NCI-H446 treated with DMSO at 0.1 percent for 48 hours (cell line): Measurements from ENCODE around the gene KLHL5.
"Not testable (repeated sequence)": the region's sequence is repeated elsewhere in the genome, so short reads cannot be mapped to it uniquely, and the experiment has no call there.

Source experiments
- DNase-seq: peaks from one replicate; lab custom pipeline; 2025; lab: John Stamatoyannopoulos, UW

KLHL5 gene

GRCh38 chr4:39062094-39062769 is at the start of gene KLHL5:
KLHL5 (plus strand) TSS chr4:39062232; CDS start chr4:39062653, 421 bp downstream.
- DNase-seq, result no peak

GRCh38 chr4:39014028-39014427 is 48.0 kb upstream of the KLHL5 start:
- DNase-seq, result no peak

- DNase-seq, result no peak
Observed at GRCh38 chr4:39020130-39020529, 41.9 kb upstream of the KLHL5 start.

GRCh38 chr4:39021631-39022030 is 40.4 kb upstream of the KLHL5 start:
- DNase-seq, result no peak

GRCh38 chr4:39022241-39022640 is 39.8 kb upstream of the KLHL5 start:
- DNase-seq, result no peak

GRCh38 chr4:39023059-39023458 is 39.0 kb upstream of the KLHL5 start:
- no peak for DNase-seq

- DNase-seq, result no peak
Observed at GRCh38 chr4:39024311-39024865, 37.6 kb upstream of the KLHL5 start.

GRCh38 chr4:39025552-39026085 is 36.4 kb upstream of the KLHL5 start:
- DNase-seq, result no peak

- no peak for DNase-seq
Observed at GRCh38 chr4:39026096-39026495, 35.9 kb upstream of the KLHL5 start.

GRCh38 chr4:39029752-39030694 is 32.0 kb upstream of the KLHL5 start:
- DNase-seq, result no peak

- no peak for DNase-seq
Observed at GRCh38 chr4:39030725-39031124, 31.3 kb upstream of the KLHL5 start.

- DNase-seq, result not testable (repeated sequence)
Observed at GRCh38 chr4:39031590-39032020, 30.4 kb upstream of the KLHL5 start.

GRCh38 chr4:39032218-39033085 is 29.6 kb upstream of the KLHL5 start, which contains the start of gene TMEM156:
TMEM156 (minus strand) TSS chr4:39032409; CDS start chr4:39032313, 96 bp downstream.
- no peak for DNase-seq

- no peak for DNase-seq
Observed at GRCh38 chr4:39036172-39036571, 25.9 kb upstream of the KLHL5 start.

GRCh38 chr4:39037491-39037825 is 24.6 kb upstream of the KLHL5 start:
- DNase-seq, result no peak

GRCh38 chr4:39037941-39038340 is 24.1 kb upstream of the KLHL5 start:
- DNase-seq, result no peak

GRCh38 chr4:39039108-39039507 is 22.9 kb upstream of the KLHL5 start:
- no peak for DNase-seq

GRCh38 chr4:39042366-39042765 is 19.7 kb upstream of the KLHL5 start:
- no peak for DNase-seq

- no peak for DNase-seq
Observed at GRCh38 chr4:39043058-39043860, 18.8 kb upstream of the KLHL5 start.

GRCh38 chr4:39043861-39044363 is 18.1 kb upstream of the KLHL5 start:
- no peak for DNase-seq
